Measurements from ENCODE around the gene EFCAB14.

DNA sequence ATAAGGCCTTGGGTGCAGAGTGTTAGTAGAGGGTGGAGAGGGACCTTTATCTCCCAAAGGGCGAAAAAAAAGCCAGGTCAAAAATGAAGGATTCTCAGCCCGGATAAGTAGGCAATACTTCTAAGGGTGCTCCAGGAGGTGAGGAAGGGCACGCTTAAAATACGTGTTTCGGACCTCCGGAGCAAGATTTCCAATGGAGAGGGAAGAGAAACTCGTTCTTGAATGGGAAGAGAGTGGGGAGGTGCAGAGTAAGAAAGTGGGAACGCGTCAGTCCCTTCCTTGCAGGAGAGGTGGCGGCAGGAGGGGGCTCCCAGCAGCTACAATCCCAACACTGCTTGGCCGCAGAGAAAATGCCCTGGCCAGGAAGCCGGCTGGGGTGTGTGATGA, 581 bp downstream of the EFCAB14 start:
- TF ChIP-seq, protein P1, sequence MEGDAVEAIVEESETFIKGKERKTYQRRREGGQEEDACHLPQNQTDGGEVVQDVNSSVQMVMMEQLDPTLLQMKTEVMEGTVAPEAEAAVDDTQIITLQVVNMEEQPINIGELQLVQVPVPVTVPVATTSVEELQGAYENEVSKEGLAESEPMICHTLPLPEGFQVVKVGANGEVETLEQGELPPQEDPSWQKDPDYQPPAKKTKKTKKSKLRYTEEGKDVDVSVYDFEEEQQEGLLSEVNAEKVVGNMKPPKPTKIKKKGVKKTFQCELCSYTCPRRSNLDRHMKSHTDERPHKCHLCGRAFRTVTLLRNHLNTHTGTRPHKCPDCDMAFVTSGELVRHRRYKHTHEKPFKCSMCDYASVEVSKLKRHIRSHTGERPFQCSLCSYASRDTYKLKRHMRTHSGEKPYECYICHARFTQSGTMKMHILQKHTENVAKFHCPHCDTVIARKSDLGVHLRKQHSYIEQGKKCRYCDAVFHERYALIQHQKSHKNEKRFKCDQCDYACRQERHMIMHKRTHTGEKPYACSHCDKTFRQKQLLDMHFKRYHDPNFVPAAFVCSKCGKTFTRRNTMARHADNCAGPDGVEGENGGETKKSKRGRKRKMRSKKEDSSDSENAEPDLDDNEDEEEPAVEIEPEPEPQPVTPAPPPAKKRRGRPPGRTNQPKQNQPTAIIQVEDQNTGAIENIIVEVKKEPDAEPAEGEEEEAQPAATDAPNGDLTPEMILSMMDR (conservative IDR thresholded peaks at IDR 0.05; ENCODE audit: low read depth, low read length): no peak
- TF ChIP-seq RAD21 (IDR thresholded peaks at IDR 0.05; ENCODE audit: low read length): no peak
- TF ChIP-seq FOS (IDR thresholded peaks at IDR 0.05; ENCODE audit: low read depth, low read length): no peak
- TF ChIP-seq CHD1 (IDR thresholded peaks at IDR 0.05; ENCODE audit: low read depth, low read length): no peak
- TF ChIP-seq POLR2A (IDR thresholded peaks at IDR 0.05; ENCODE audit: low read depth, low read length): no peak
- no peak for TF ChIP-seq CEBPB (IDR thresholded peaks at IDR 0.05; ENCODE audit: low read depth, low read length)
- TF ChIP-seq RFX5 (IDR thresholded peaks at IDR 0.05; ENCODE audit: low read depth, low read length): no peak
- no peak for TF ChIP-seq NFE2L2 (IDR thresholded peaks at IDR 0.05; ENCODE audit: low read depth, low read length)
- TF ChIP-seq MXI1 (IDR thresholded peaks at IDR 0.05; ENCODE audit: borderline replicate concordance, low read depth, low read length): no peak
- TF ChIP-seq RCOR1 (IDR thresholded peaks at IDR 0.05; ENCODE audit: insufficient replicate concordance, low read length): no peak
- TF ChIP-seq, protein P2, sequence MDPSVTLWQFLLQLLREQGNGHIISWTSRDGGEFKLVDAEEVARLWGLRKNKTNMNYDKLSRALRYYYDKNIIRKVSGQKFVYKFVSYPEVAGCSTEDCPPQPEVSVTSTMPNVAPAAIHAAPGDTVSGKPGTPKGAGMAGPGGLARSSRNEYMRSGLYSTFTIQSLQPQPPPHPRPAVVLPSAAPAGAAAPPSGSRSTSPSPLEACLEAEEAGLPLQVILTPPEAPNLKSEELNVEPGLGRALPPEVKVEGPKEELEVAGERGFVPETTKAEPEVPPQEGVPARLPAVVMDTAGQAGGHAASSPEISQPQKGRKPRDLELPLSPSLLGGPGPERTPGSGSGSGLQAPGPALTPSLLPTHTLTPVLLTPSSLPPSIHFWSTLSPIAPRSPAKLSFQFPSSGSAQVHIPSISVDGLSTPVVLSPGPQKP (IDR thresholded peaks at IDR 0.05; ENCODE audit: borderline replicate concordance, low read depth, low read length): no peak
- TF ChIP-seq MAZ (IDR thresholded peaks at IDR 0.05; ENCODE audit: borderline replicate concordance, low read depth, low read length): 0 out of 2 replicates have a peak, but pooled peaks have one; percentile 7
- no peak for TF ChIP-seq SMC3 (IDR thresholded peaks at IDR 0.05; ENCODE audit: low read depth, low read length)

All from IMR-90 (cell line).